GM23338 (cell line): ENCODE data around the gene MORC4. TPM values are rescaled to one million over a fixed set of nuclear protein-coding genes. Genes with fewer than 3 reads are reported as not detected.

Experiments
- ATAC-seq: fragments of 200-7000 bp; cut with Tn5 transposase; 3 replicates; pipeline ENCODE4 v1.9.1; 2020
- DNase-seq: peaks from one replicate; pipeline ENCODE4 v3.0.0-alpha.2; 2015; ENCODE audit warnings: low spot score
- H2AFZ ChIP-seq: fragments of 200-600 bp; sonication (generic); 2 replicates; pipeline ENCODE4 v1.8.0; 2016; ENCODE audit warnings: antibody characterized with exemption, mild to moderate bottlenecking, moderate library complexity
- H3F3A ChIP-seq: fragments of 200-600 bp; sonication (generic); replicated peaks from 2 replicates; pipeline ENCODE4 v1.8.0; 2017; ENCODE audit warnings: antibody characterized with exemption, mixed run types, low read depth
- H3K27ac ChIP-seq: fragments of 200-600 bp; sonication (generic); 2 replicates; pipeline ENCODE4 v1.6.1; 2016; ENCODE audit warnings: low read depth
- H3K27me3 ChIP-seq: fragments of 200-600 bp; sonication (generic); 2 replicates; pipeline ENCODE4 v1.8.0; 2016; ENCODE audit warnings: mild to moderate bottlenecking, mixed run types, moderate library complexity; ENCODE audit not compliant: insufficient read depth
- H3K36me3 ChIP-seq: fragments of 200-600 bp; sonication (generic); 2 replicates; pipeline ENCODE4 v1.8.0; 2016; ENCODE audit warnings: mild to moderate bottlenecking; ENCODE audit not compliant: insufficient read depth
- H3K4me1 ChIP-seq: fragments of 200-600 bp; sonication (generic); 2 replicates; pipeline ENCODE4 v1.8.0; 2016; ENCODE audit warnings: mild to moderate bottlenecking, moderate library complexity; ENCODE audit not compliant: insufficient read depth
- H3K4me2 ChIP-seq: fragments of 200-600 bp; sonication (generic); 2 replicates; pipeline ENCODE4 v1.7.1; 2017; ENCODE audit warnings: mixed run types
- H3K4me3 ChIP-seq: fragments of 200-600 bp; sonication (generic); 2 replicates; pipeline ENCODE4 v1.6.1; 2016; ENCODE audit warnings: mixed run types
- H3K79me2 ChIP-seq: fragments of 200-600 bp; sonication (generic); replicated peaks from 2 replicates; pipeline ENCODE4 v1.8.0; 2017; ENCODE audit warnings: mild to moderate bottlenecking; ENCODE audit not compliant: insufficient read depth
- H3K9me2 ChIP-seq: fragments of 200-600 bp; sonication (generic); 2 replicates; pipeline ENCODE4 v1.8.0; 2017; ENCODE audit not compliant: insufficient read depth
- H4K20me1 ChIP-seq: fragments of 200-600 bp; sonication (generic); replicated peaks from 2 replicates; pipeline ENCODE4 v1.8.0; 2017; ENCODE audit warnings: mild to moderate bottlenecking; ENCODE audit not compliant: insufficient read depth
- H3K27ac Mint-ChIP-seq: 2 replicates; pipeline ENCODE4 v1.8.0; 2020; ENCODE audit warnings: inconsistent platforms, mild to moderate bottlenecking, moderate library complexity, mixed read lengths
- H3K27me3 Mint-ChIP-seq: 3 replicates; pipeline ENCODE4 v1.8.0; 2022; ENCODE audit warnings: low read depth, mild to moderate bottlenecking, moderate library complexity, mixed read lengths, inconsistent platforms; ENCODE audit not compliant: insufficient read depth, poor library complexity
- H3K36me3 Mint-ChIP-seq: 3 replicates; pipeline ENCODE4 v1.8.0; 2021; ENCODE audit warnings: low read depth, mild to moderate bottlenecking, inconsistent platforms, moderate library complexity, mixed read lengths
- H3K4me1 Mint-ChIP-seq: 3 replicates; pipeline ENCODE4 v1.8.0; 2020; ENCODE audit warnings: mild to moderate bottlenecking, inconsistent platforms, mixed read lengths
- H3K4me3 Mint-ChIP-seq: 3 replicates; pipeline ENCODE4 v1.8.0; 2021; ENCODE audit warnings: moderate library complexity, mild to moderate bottlenecking, inconsistent platforms, mixed read lengths
- H3K9me3 Mint-ChIP-seq: 3 replicates; pipeline ENCODE4 v1.8.0; 2020; ENCODE audit warnings: moderate library complexity, mild to moderate bottlenecking, inconsistent platforms, mixed read lengths
- CREB1 ChIP-seq: fragments of 250-450 bp; sonication (Bioruptor Pico); IDR thresholded peaks from 2 replicates; pipeline ENCODE4 v1.5.0; 2020; ENCODE audit warnings: low read depth, mild to moderate bottlenecking, moderate library complexity
- EZH2 ChIP-seq: fragments of 200-600 bp; sonication (generic); IDR thresholded peaks from one replicate; pipeline ENCODE4 v1.8.0; 2017; ENCODE audit warnings: antibody characterized with exemption, mild to moderate bottlenecking, low read depth; ENCODE audit not compliant: unreplicated experiment
- EZH2phosphoT487 ChIP-seq: fragments of 200-600 bp; sonication (generic); IDR thresholded peaks from one replicate; pipeline ENCODE4 v1.8.1; 2018; ENCODE audit warnings: antibody characterized with exemption; ENCODE audit not compliant: unreplicated experiment
- JUNB ChIP-seq: IDR thresholded peaks from one replicate; pipeline ENCODE4 v1.6.1; 2016; ENCODE audit warnings: antibody characterized with exemption; ENCODE audit not compliant: unreplicated experiment
- NANOG ChIP-seq: IDR thresholded peaks from 2 replicates; pipeline ENCODE4 v1.6.1; 2016; ENCODE audit warnings: antibody characterized with exemption, borderline replicate concordance
- POLR2AphosphoS5 ChIP-seq: IDR thresholded peaks from 2 replicates; pipeline ENCODE4 v1.6.1; 2016; ENCODE audit warnings: antibody characterized with exemption, low read depth
- STAT1 ChIP-seq: IDR thresholded peaks from one replicate; pipeline ENCODE4 v1.6.1; 2016; ENCODE audit warnings: antibody characterized with exemption; ENCODE audit not compliant: unreplicated experiment
- ZNF114 ChIP-seq: fragments of 250-450 bp; sonication (Bioruptor Pico); IDR thresholded peaks from 2 replicates; pipeline ENCODE4 v1.5.0; 2020; ENCODE audit warnings: mild to moderate bottlenecking, moderate library complexity
- ZNF331 ChIP-seq: fragments of 250-450 bp; sonication (Bioruptor Pico); IDR thresholded peaks from 2 replicates; pipeline ENCODE4 v1.5.0; 2020; ENCODE audit warnings: low read depth, mild to moderate bottlenecking, moderate library complexity
- polyA plus RNA-seq: library from polyadenylated mRNA; unstranded; fragments of >200 nt; fragmentation: Nextera tagmentation; extraction: Ambion mirVana; gene quantifications from 2 replicates; pipeline ENCODE4 v1.2.1, GENCODE V29; 2016
- total RNA-seq: library from RNA; depleted of rRNA; stranded (reverse); fragments of >200 nt; shearing (Covaris generic); gene quantifications from 2 replicates; pipeline ENCODE4 v1.2.3, GENCODE V29; 2014
- TF ChIP-seq, protein P1 (sequence below), 2 experiments: fragments of 200-600 bp in 1 of 2; sonication (generic) in 1 of 2; conservative IDR thresholded peaks; 2 replicates each; pipeline versions ENCODE4 v1.5.1 to v1.6.1; 2016 to 2017; ENCODE audit warnings: antibody characterized with exemption in 2 of 2, low read depth in 2 of 2, mild to moderate bottlenecking in 2 of 2, moderate library complexity in 1 of 2
- TF ChIP-seq, protein P2 (sequence below): IDR thresholded peaks from 2 replicates; pipeline ENCODE4 v1.6.1; 2016; ENCODE audit warnings: antibody characterized with exemption
- TF ChIP-seq, protein P3 (sequence below): IDR thresholded peaks from one replicate; pipeline ENCODE4 v1.6.1; 2018; ENCODE audit warnings: antibody characterized with exemption; ENCODE audit not compliant: unreplicated experiment

The MORC4 gene
- total and polyA plus RNA-seq, 2 experiments from 2014 or later, result 1.6 to 1.7 TPM

DNA sequence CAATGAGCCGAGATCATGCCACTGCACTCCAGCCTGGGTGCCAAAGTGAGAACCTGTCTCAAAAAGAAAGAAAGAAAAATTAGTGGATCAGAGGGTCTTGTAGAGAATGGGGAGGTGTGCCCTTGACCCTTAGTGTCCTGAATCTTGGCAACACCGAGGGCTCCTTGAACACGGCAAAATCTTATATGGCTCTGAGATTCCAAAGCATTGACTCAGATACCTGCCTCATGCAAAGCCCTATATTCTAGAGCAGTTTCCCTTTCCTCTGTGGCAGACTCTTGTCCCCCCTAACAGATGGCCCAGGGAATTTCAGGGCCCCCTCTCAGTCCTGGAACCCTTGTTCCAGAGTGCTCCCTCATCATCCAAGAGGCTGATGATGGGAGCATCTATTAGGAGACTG, 73.0 kb downstream of the MORC4 start (continued):
- TF ChIP-seq, protein P1, sequence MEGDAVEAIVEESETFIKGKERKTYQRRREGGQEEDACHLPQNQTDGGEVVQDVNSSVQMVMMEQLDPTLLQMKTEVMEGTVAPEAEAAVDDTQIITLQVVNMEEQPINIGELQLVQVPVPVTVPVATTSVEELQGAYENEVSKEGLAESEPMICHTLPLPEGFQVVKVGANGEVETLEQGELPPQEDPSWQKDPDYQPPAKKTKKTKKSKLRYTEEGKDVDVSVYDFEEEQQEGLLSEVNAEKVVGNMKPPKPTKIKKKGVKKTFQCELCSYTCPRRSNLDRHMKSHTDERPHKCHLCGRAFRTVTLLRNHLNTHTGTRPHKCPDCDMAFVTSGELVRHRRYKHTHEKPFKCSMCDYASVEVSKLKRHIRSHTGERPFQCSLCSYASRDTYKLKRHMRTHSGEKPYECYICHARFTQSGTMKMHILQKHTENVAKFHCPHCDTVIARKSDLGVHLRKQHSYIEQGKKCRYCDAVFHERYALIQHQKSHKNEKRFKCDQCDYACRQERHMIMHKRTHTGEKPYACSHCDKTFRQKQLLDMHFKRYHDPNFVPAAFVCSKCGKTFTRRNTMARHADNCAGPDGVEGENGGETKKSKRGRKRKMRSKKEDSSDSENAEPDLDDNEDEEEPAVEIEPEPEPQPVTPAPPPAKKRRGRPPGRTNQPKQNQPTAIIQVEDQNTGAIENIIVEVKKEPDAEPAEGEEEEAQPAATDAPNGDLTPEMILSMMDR (conservative IDR thresholded peaks at IDR 0.05; ENCODE audit: low read depth in 2 of 2), result no peak
- TF ChIP-seq ZNF114 (CRISPR knock-in tag), result no peak
- no peak for TF ChIP-seq JUNB
- no peak for TF ChIP-seq EZH2phosphoT487
- no peak for TF ChIP-seq NANOG
- TF ChIP-seq, protein P2, sequence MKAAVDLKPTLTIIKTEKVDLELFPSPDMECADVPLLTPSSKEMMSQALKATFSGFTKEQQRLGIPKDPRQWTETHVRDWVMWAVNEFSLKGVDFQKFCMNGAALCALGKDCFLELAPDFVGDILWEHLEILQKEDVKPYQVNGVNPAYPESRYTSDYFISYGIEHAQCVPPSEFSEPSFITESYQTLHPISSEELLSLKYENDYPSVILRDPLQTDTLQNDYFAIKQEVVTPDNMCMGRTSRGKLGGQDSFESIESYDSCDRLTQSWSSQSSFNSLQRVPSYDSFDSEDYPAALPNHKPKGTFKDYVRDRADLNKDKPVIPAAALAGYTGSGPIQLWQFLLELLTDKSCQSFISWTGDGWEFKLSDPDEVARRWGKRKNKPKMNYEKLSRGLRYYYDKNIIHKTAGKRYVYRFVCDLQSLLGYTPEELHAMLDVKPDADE, result no peak
- no peak for TF ChIP-seq EZH2
- no peak for TF ChIP-seq CREB1

DNA sequence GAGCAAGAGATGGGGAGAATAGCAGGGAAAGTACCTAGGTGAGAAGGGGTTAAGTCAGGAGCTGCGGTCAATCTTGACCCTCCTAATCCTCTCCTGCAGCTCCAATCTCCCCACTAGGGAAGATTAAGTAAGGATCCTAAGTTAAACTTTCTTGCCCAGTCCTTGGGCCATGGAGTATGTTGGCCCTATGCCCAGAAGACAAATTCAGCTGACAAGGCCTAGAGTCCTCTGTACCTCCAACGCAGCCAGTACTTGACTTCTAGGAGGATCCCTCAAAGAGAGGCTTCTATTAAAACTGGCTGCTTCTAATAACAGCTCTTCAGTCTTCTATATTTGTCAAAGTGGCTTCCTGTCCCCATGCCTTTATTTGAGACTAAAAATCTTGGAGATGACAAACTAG, 78.4 kb downstream of the MORC4 start:
- peaks cover 5% of the 10 kb centered on the region for H3K27me3 Mint-ChIP-seq
- no peak overlapping the region for H3K4me3 Mint-ChIP-seq
- no peaks in the 10 kb centered on the region for H3K79me2 ChIP-seq
- no peaks in the 10 kb centered on the region for H3K9me3 Mint-ChIP-seq
- H3K27ac ChIP-seq, result no peak overlapping the region
- no peaks in the 10 kb centered on the region for H3F3A ChIP-seq
- H3K27ac Mint-ChIP-seq, result no peak overlapping the region
- H2AFZ ChIP-seq, result no peak overlapping the region
- no peaks in the 10 kb centered on the region for H4K20me1 ChIP-seq
- ATAC-seq (no peak), DNase-seq (no peak)
- peaks cover 8% of the 10 kb centered on the region for H3K4me1 Mint-ChIP-seq
- no peaks in the 10 kb centered on the region for H3K27me3 ChIP-seq
- no peaks in the 10 kb centered on the region for H3K9me2 ChIP-seq
- H3K36me3 Mint-ChIP-seq, result no peaks in the 10 kb centered on the region
- no peaks in the 10 kb centered on the region for H3K36me3 ChIP-seq
- H3K4me3 ChIP-seq, result no peak overlapping the region
- TF ChIP-seq POLR2AphosphoS5 (no peak), EZH2 (no peak), NANOG (no peak), ZNF331 (CRISPR knock-in tag) (no peak), STAT1 (no peak), EZH2phosphoT487 (no peak)
- TF ChIP-seq, protein P1 (conservative IDR thresholded peaks at IDR 0.05; ENCODE audit: low read depth in 2 of 2), result no peak
- TF ChIP-seq, protein P3, sequence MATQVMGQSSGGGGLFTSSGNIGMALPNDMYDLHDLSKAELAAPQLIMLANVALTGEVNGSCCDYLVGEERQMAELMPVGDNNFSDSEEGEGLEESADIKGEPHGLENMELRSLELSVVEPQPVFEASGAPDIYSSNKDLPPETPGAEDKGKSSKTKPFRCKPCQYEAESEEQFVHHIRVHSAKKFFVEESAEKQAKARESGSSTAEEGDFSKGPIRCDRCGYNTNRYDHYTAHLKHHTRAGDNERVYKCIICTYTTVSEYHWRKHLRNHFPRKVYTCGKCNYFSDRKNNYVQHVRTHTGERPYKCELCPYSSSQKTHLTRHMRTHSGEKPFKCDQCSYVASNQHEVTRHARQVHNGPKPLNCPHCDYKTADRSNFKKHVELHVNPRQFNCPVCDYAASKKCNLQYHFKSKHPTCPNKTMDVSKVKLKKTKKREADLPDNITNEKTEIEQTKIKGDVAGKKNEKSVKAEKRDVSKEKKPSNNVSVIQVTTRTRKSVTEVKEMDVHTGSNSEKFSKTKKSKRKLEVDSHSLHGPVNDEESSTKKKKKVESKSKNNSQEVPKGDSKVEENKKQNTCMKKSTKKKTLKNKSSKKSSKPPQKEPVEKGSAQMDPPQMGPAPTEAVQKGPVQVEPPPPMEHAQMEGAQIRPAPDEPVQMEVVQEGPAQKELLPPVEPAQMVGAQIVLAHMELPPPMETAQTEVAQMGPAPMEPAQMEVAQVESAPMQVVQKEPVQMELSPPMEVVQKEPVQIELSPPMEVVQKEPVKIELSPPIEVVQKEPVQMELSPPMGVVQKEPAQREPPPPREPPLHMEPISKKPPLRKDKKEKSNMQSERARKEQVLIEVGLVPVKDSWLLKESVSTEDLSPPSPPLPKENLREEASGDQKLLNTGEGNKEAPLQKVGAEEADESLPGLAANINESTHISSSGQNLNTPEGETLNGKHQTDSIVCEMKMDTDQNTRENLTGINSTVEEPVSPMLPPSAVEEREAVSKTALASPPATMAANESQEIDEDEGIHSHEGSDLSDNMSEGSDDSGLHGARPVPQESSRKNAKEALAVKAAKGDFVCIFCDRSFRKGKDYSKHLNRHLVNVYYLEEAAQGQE, result no peak
- H3K4me2 ChIP-seq, result no peak overlapping the region
- H3K4me1 ChIP-seq, result no peaks in the 10 kb centered on the region
